Measurements from ENCODE around the gene C14orf180. TPM values are rescaled to one million over a fixed set of nuclear protein-coding genes. Genes with fewer than 3 reads are reported as not detected.

The C14orf180 gene
- polyA plus RNA-seq, 1 donor (not counting 4 experiments of a cell fraction or from before 2014, with no cell fraction given), result not detected

- Histone ChIP-seq H3K27me3 (ENCODE audit: control insufficient read depth, extremely low read depth, insufficient read depth, low read length) (peaks cover 62% of the 10 kb centered on the region), H3K4me2 (ENCODE audit: control insufficient read depth, extremely low read depth, insufficient read depth, low read depth, low read length) (no peak overlapping the region), H3K27ac (ENCODE audit: control insufficient read depth, insufficient read depth, low read length) (no peak overlapping the region), H3K4me1 (ENCODE audit: control insufficient read depth, extremely low read depth, insufficient read depth, low read length) (no peaks in the 10 kb centered on the region), H3K9ac (ENCODE audit: control insufficient read depth, extremely low read depth, insufficient read depth, low read length) (no peak overlapping the region), H4K20me1 (ENCODE audit: control insufficient read depth, extremely low read depth, insufficient read depth, low read length) (no peaks in the 10 kb centered on the region), H2AFZ (ENCODE audit: control insufficient read depth, low read length) (no peak overlapping the region), H3K79me2 (ENCODE audit: control insufficient read depth, insufficient read depth, low read length) (no peaks in the 10 kb centered on the region), H3K9me3 (ENCODE audit: control insufficient read depth, low read depth, low read length) (no peaks in the 10 kb centered on the region), H3K4me3 (ENCODE audit: control insufficient read depth in 2 of 3, extremely low read depth in 1 of 3, insufficient read depth in 2 of 3, low read depth in 1 of 3, low read length in 3 of 3) (no peak overlapping the region), H3K36me3 (ENCODE audit: control insufficient read depth in 2 of 2, extremely low read depth in 1 of 2, insufficient read depth in 2 of 2, low read length in 2 of 2) (no peaks in the 10 kb centered on the region), H3K9me1 (ENCODE audit: control insufficient read depth, extremely low read depth, insufficient read depth, low read length) (no peaks in the 10 kb centered on the region)
- TF ChIP-seq EZH2 (IDR thresholded peaks at IDR 0.05; ENCODE audit: low read length), result peak; percentile 60
- TF ChIP-seq, protein P1, sequence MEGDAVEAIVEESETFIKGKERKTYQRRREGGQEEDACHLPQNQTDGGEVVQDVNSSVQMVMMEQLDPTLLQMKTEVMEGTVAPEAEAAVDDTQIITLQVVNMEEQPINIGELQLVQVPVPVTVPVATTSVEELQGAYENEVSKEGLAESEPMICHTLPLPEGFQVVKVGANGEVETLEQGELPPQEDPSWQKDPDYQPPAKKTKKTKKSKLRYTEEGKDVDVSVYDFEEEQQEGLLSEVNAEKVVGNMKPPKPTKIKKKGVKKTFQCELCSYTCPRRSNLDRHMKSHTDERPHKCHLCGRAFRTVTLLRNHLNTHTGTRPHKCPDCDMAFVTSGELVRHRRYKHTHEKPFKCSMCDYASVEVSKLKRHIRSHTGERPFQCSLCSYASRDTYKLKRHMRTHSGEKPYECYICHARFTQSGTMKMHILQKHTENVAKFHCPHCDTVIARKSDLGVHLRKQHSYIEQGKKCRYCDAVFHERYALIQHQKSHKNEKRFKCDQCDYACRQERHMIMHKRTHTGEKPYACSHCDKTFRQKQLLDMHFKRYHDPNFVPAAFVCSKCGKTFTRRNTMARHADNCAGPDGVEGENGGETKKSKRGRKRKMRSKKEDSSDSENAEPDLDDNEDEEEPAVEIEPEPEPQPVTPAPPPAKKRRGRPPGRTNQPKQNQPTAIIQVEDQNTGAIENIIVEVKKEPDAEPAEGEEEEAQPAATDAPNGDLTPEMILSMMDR (optimal IDR thresholded peaks at IDR 0.05 in 1 of 3, IDR thresholded peaks at IDR 0.05 in 1 of 3, conservative IDR thresholded peaks at IDR 0.05 in 1 of 3; ENCODE audit: extremely low read depth in 1 of 3, insufficient read depth in 2 of 3, low read length in 3 of 3), result no peak
- dilution Hi-C loops (cut with MboI; ENCODE audit: extremely low pct_ligation_motif_present, low sequenced_read_pairs), result no loop called here
- no peak for DNase-seq (ENCODE audit: low read depth, low spot score)
- no peak for FAIRE-seq
Observed at GRCh38 chr14:104567141-104567956, 12.2 kb upstream of the C14orf180 start.

GRCh38 chr14:104567957-104568225 lies 11.7 kb upstream of the C14orf180 start:
- H3K79me2 ChIP-seq (ENCODE audit: control insufficient read depth, insufficient read depth, low read length), result no peaks in the 10 kb centered on the region
- no peak overlapping the region for H3K27ac ChIP-seq (ENCODE audit: control insufficient read depth, insufficient read depth, low read length)
- H3K9me1 ChIP-seq (ENCODE audit: control insufficient read depth, extremely low read depth, insufficient read depth, low read length), result no peaks in the 10 kb centered on the region
- H3K9ac ChIP-seq (ENCODE audit: control insufficient read depth, extremely low read depth, insufficient read depth, low read length), result no peak overlapping the region
- no peaks in the 10 kb centered on the region for H3K4me1 ChIP-seq (ENCODE audit: control insufficient read depth, extremely low read depth, insufficient read depth, low read length)
- H2AFZ ChIP-seq (ENCODE audit: control insufficient read depth, low read length), result no peak overlapping the region
- H3K4me3 ChIP-seq (ENCODE audit: control insufficient read depth in 2 of 3, extremely low read depth in 1 of 3, insufficient read depth in 2 of 3, low read depth in 1 of 3, low read length in 3 of 3), result no peak overlapping the region
- dilution Hi-C loops (cut with MboI; ENCODE audit: extremely low pct_ligation_motif_present, low sequenced_read_pairs), result no loop called here
- H3K36me3 ChIP-seq (ENCODE audit: control insufficient read depth in 2 of 2, extremely low read depth in 1 of 2, insufficient read depth in 2 of 2, low read length in 2 of 2), result no peaks in the 10 kb centered on the region
- DNase-seq (ENCODE audit: low read depth, low spot score), result no peak
- FAIRE-seq, result no peak
- H3K9me3 ChIP-seq (ENCODE audit: control insufficient read depth, low read depth, low read length), result no peaks in the 10 kb centered on the region
- TF ChIP-seq EZH2 (IDR thresholded peaks at IDR 0.05; ENCODE audit: low read length), result no peak
- TF ChIP-seq, protein P1 (optimal IDR thresholded peaks at IDR 0.05 in 1 of 3, IDR thresholded peaks at IDR 0.05 in 1 of 3, conservative IDR thresholded peaks at IDR 0.05 in 1 of 3; ENCODE audit: extremely low read depth in 1 of 3, insufficient read depth in 2 of 3, low read length in 3 of 3), result no peak
- H4K20me1 ChIP-seq (ENCODE audit: control insufficient read depth, extremely low read depth, insufficient read depth, low read length), result no peaks in the 10 kb centered on the region
- H3K27me3 ChIP-seq (ENCODE audit: control insufficient read depth, extremely low read depth, insufficient read depth, low read length), result peaks cover 60% of the 10 kb centered on the region
- H3K4me2 ChIP-seq (ENCODE audit: control insufficient read depth, extremely low read depth, insufficient read depth, low read depth, low read length), result no peak overlapping the region
